RCC 7860 (cell line): Measurements from ENCODE around the gene SLC22A1.
A peak's percentile ranks its signal among the peaks of the same experiment; 100 is the strongest.
"Not testable (repeated sequence)": the region's sequence is repeated elsewhere in the genome, so short reads cannot be mapped to it uniquely, and the experiment has no call there.

ENCODE experiments used
- DNase-seq: peaks from one replicate; pipeline ENCODE4 v3.0.0-alpha.2; 2015; ENCODE audit warnings: low spot score
- FAIRE-seq: peaks from 2 replicates; lab custom pipeline; 2012; peaks lifted over from hg19 to GRCh38; lab: Jason Lieb, UNC

The SLC22A1 gene

GRCh38 chr6:160135907-160136655, 14.5 kb downstream of the SLC22A1 start:
- no peak for DNase-seq
- FAIRE-seq: no peak

GRCh38 chr6:160137130-160137988, 15.7 kb downstream of the SLC22A1 start:
- no peak for DNase-seq
- no peak for FAIRE-seq

GRCh38 chr6:160137989-160138835, 16.6 kb downstream of the SLC22A1 start:
- FAIRE-seq (peak; percentile 63), DNase-seq (peak; percentile 60)

GRCh38 chr6:160138839-160139419, 17.3 kb downstream of the SLC22A1 start:
- FAIRE-seq (no peak), DNase-seq (no peak)

- DNase-seq (peak; percentile 77), FAIRE-seq (peak; percentile 80)
These were observed 17.8 kb downstream of the SLC22A1 start for GRCh38 chr6:160139420-160139851.

- FAIRE-seq, DNase-seq: not testable (repeated sequence)
These were observed 18.9 kb downstream of the SLC22A1 start for GRCh38 chr6:160140493-160140892.

- no peak for FAIRE-seq
These were observed 19.5 kb downstream of the SLC22A1 start for GRCh38 chr6:160141001-160141726.

GRCh38 chr6:160142115-160142715, 20.6 kb downstream of the SLC22A1 start:
- FAIRE-seq: no peak
- DNase-seq: no peak

More at GRCh38 chr6:160141001-160141726, 19.5 kb downstream of the SLC22A1 start:
- no peak for DNase-seq

- FAIRE-seq (no peak), DNase-seq (no peak)
These were observed 25.0 kb downstream of the SLC22A1 start for GRCh38 chr6:160146454-160147145.

GRCh38 chr6:160147146-160147536, 25.5 kb downstream of the SLC22A1 start:
- FAIRE-seq: no peak

GRCh38 chr6:160154471-160154870, 32.9 kb downstream of the SLC22A1 start:
- DNase-seq (no peak), FAIRE-seq (no peak)

More at GRCh38 chr6:160147146-160147536, 25.5 kb downstream of the SLC22A1 start:
- DNase-seq: no peak

- no peak for FAIRE-seq
These were observed 35.2 kb downstream of the SLC22A1 start for GRCh38 chr6:160156842-160157241.

GRCh38 chr6:160160450-160160849, 38.8 kb downstream of the SLC22A1 start:
- DNase-seq: no peak
- FAIRE-seq: no peak

More at GRCh38 chr6:160156842-160157241, 35.2 kb downstream of the SLC22A1 start:
- DNase-seq: no peak

GRCh38 chr6:160160929-160161646, 39.5 kb downstream of the SLC22A1 start:
- no peak for FAIRE-seq

GRCh38 chr6:160161647-160161986, 40.0 kb downstream of the SLC22A1 start:
- no peak for FAIRE-seq
- DNase-seq: no peak

More at GRCh38 chr6:160160929-160161646, 39.5 kb downstream of the SLC22A1 start:
- DNase-seq: no peak

GRCh38 chr6:160162030-160162566, 40.5 kb downstream of the SLC22A1 start:
- FAIRE-seq (no peak), DNase-seq (no peak)

- FAIRE-seq: no peak
- DNase-seq: no peak
These were observed 41.8 kb downstream of the SLC22A1 start for GRCh38 chr6:160163425-160163824.

GRCh38 chr6:160163912-160164311, 42.3 kb downstream of the SLC22A1 start:
- DNase-seq (no peak), FAIRE-seq (no peak)
